ENCODE results near the gene GNAI3.

GNAI3 gene

DNA sequence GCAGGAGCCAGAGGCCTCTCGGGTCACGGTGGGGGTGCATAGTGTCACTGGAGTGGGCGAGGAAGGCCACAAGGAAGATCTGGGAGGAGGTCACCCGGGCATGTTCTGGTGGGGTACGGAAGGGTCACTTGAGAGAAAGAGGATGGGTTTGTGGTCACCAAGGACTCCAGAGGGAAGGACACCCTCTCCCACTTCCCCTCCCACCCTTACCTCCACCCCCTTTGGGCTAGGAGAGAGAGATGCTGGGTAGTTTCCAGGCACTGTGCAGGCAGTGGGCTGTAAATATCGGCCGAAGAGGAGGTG is 39.6 kb upstream of the GNAI3 start:
- Histone ChIP-seq H3K79me2 (ENCODE audit: insufficient read depth, low read length) (no peaks in the 10 kb centered on the region), H3K36me3 (ENCODE audit: insufficient read depth, low read length) (no peaks in the 10 kb centered on the region), H2AFZ (ENCODE audit: low read length) (no peak overlapping the region), H3K27ac (ENCODE audit: low read depth, low read length, poor library complexity, severe bottlenecking) (no peak overlapping the region), H3F3A (ENCODE audit: insufficient read depth, low read length) (no peaks in the 10 kb centered on the region), H3K9me2 (ENCODE audit: low read depth, low read length) (no peaks in the 10 kb centered on the region), H3K9ac (ENCODE audit: low read length) (no peak overlapping the region; the same call in 1 of the 2 replicates), H4K20me1 (ENCODE audit: insufficient read depth, low read length) (no peaks in the 10 kb centered on the region), H3K27me3 (ENCODE audit: insufficient read depth, low read length) (peaks cover 5% of the 10 kb centered on the region; the same call in 1 of the 2 replicates), H3K4me3 (ENCODE audit: low read depth, low read length, poor library complexity, severe bottlenecking) (peak overlapping the region; percentile 69), H3K4me2 (ENCODE audit: low read length) (peak overlapping the region; percentile 93), H3K4me1 (ENCODE audit: insufficient read depth, low read length, severe bottlenecking) (peaks cover 11% of the 10 kb centered on the region), H3K9me3 (ENCODE audit: low read length) (no peaks in the 10 kb centered on the region)
- TF ChIP-seq EZH2 (IDR thresholded peaks at IDR 0.05; ENCODE audit: borderline replicate concordance, low read length) (no peak), CTCF (IDR thresholded peaks at IDR 0.05; ENCODE audit: low read length) (no peak)

DNA sequence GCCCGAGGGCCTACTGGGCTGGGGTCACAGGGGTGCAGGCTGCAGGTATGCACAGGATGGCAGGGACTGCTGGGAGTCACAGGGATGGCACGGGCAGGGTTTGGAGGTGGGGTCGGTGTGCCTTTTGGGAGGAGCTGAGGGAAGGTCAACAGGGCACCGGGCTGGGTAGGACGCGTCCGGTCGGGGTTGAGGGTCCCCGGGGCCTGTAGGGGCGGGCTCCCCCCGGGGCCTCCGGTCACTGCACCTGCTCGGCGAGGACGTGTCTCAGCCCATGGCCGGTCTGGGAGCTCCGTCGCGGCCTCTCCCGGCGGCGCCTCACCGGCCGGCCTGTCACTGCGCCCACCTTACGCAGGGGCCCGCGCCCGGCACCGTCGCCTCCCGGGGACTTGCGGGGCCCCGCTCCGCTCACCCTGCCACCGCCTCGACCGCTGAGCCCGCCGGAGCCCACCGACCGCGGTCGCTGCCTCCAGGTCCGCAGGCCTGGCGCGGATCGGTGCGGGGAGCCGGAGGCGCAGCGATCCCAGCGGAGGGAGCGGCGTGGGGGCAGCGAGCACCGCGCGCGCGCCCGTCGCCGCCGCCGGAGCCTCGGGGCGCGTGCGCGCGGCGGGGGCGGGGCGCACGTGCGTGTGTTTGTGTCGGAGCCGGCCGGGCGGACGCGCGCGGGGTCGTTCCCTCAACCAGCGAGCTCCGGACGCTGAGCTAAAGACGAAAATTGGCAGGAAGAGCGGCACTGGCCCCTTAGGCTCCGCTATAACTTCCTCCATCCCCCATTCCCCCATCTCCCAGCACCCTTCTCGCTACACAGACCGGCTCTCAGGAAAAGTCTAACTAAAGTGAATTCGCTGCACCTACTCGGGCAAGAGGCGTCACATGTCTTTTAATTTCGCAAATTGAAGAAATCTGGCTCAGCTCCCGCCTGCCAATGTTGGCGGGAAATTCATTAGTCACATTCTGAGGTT is 39.0 kb upstream of the GNAI3 start, which contains the start of gene AMIGO1:
AMIGO1 (minus strand) TSS at position 552 of the 959 bp plus-strand sequence. CDS start 815 bp downstream, outside the sequence.
- H4K20me1 ChIP-seq (ENCODE audit: insufficient read depth, low read length): no peaks in the 10 kb centered on the region
- H3K27me3 ChIP-seq (ENCODE audit: insufficient read depth, low read length): peaks cover 5% of the 10 kb centered on the region; the same call in 1 of the 2 replicates
- H3K9ac ChIP-seq (ENCODE audit: low read length): peak within 1 kb of the TSS; percentile 66
- H3K27ac ChIP-seq (ENCODE audit: low read depth, low read length, poor library complexity, severe bottlenecking): no peak within 1 kb of the TSS
- no peaks in the 10 kb centered on the region for H3K9me2 ChIP-seq (ENCODE audit: low read depth, low read length)
- TF ChIP-seq CTCF (IDR thresholded peaks at IDR 0.05; ENCODE audit: low read length) (no peak), EZH2 (IDR thresholded peaks at IDR 0.05; ENCODE audit: borderline replicate concordance, low read length) (no peak)
- H3K79me2 ChIP-seq (ENCODE audit: insufficient read depth, low read length): no peaks in the 10 kb centered on the region
- no peaks in the 10 kb centered on the region for H3K36me3 ChIP-seq (ENCODE audit: insufficient read depth, low read length)
- no peak within 1 kb of the TSS for H2AFZ ChIP-seq (ENCODE audit: low read length)
- H3K4me1 ChIP-seq (ENCODE audit: insufficient read depth, low read length, severe bottlenecking): peaks cover 11% of the 10 kb centered on the region
- H3K4me3 ChIP-seq (ENCODE audit: low read depth, low read length, poor library complexity, severe bottlenecking): peak within 1 kb of the TSS; percentile 69
- H3F3A ChIP-seq (ENCODE audit: insufficient read depth, low read length): no peaks in the 10 kb centered on the region
- peak within 1 kb of the TSS; percentile 93 for H3K4me2 ChIP-seq (ENCODE audit: low read length)
- no peaks in the 10 kb centered on the region for H3K9me3 ChIP-seq (ENCODE audit: low read length)

DNA sequence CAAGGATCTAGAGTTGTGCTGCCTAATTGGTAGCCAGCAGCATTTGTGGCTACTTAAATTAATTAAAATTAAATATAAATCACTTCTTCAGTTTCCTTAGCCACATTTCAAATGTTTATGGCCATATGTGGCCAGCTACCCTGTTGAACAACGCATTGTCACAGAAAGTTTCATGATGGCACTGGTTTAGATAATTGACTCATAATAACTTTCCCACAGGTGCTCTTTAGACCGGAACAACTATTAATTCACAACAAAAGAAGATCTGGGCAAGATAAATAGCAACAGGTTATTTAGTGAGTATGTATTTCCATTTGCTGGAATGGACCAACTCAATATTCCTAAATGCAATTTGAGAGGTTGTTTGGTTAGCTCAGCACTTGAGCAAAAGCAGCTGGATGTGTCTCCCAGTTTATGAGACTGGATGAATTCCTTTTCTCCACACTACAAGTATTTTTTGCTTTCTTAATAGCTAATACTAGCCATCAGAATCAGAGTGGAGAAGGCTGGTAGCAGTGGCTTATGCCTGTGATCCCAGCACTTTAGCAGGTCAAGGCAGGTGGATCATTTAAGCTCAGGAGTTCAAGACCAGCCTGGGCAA is 35.2 kb upstream of the GNAI3 start:
- no peaks in the 10 kb centered on the region for H3F3A ChIP-seq (ENCODE audit: insufficient read depth, low read length)
- H3K4me1 ChIP-seq (ENCODE audit: insufficient read depth, low read length, severe bottlenecking): peaks cover 11% of the 10 kb centered on the region
- H3K27ac ChIP-seq (ENCODE audit: low read depth, low read length, poor library complexity, severe bottlenecking): no peak overlapping the region
- H3K79me2 ChIP-seq (ENCODE audit: insufficient read depth, low read length): no peaks in the 10 kb centered on the region
- H3K27me3 ChIP-seq (ENCODE audit: insufficient read depth, low read length): peaks cover 5% of the 10 kb centered on the region; the same call in 1 of the 2 replicates
- H4K20me1 ChIP-seq (ENCODE audit: insufficient read depth, low read length): no peaks in the 10 kb centered on the region
- H3K9me3 ChIP-seq (ENCODE audit: low read length): no peaks in the 10 kb centered on the region
- H3K9ac ChIP-seq (ENCODE audit: low read length): no peak overlapping the region
- TF ChIP-seq CTCF (IDR thresholded peaks at IDR 0.05; ENCODE audit: low read length): no peak
- TF ChIP-seq EZH2 (IDR thresholded peaks at IDR 0.05; ENCODE audit: borderline replicate concordance, low read length): no peak
- H3K36me3 ChIP-seq (ENCODE audit: insufficient read depth, low read length): no peaks in the 10 kb centered on the region
- H2AFZ ChIP-seq (ENCODE audit: low read length): no peak overlapping the region
- no peaks in the 10 kb centered on the region for H3K9me2 ChIP-seq (ENCODE audit: low read depth, low read length)
- H3K4me2 ChIP-seq (ENCODE audit: low read length): no peak overlapping the region
- no peak overlapping the region for H3K4me3 ChIP-seq (ENCODE audit: low read depth, low read length, poor library complexity, severe bottlenecking)
